Peyer's patch (tissue), 4 donors: ENCODE results near the gene DONSON.

ENCODE experiments used
- POLR2A ChIP-seq, 2 donors: fragments of 450-650 bp; IDR thresholded peaks; one replicate each; pipeline ENCODE4 v1.5.1; 2017; ENCODE audit warnings: antibody characterized with exemption in 2 of 2, mild to moderate bottlenecking in 2 of 2, moderate library complexity in 2 of 2
- TF ChIP-seq, protein P1 (sequence below), 6 experiments: fragments of 450-650 bp in 4 of 6; fragments of 200-600 bp in 2 of 6; sonication (generic) in 1 of 6; IDR thresholded peaks; one replicate each; pipeline ENCODE4 v1.5.1; 2017 to 2019; ENCODE audit warnings: antibody characterized with exemption in 6 of 6, mild to moderate bottlenecking in 3 of 6, moderate library complexity in 1 of 6

- TF ChIP-seq, protein P1, sequence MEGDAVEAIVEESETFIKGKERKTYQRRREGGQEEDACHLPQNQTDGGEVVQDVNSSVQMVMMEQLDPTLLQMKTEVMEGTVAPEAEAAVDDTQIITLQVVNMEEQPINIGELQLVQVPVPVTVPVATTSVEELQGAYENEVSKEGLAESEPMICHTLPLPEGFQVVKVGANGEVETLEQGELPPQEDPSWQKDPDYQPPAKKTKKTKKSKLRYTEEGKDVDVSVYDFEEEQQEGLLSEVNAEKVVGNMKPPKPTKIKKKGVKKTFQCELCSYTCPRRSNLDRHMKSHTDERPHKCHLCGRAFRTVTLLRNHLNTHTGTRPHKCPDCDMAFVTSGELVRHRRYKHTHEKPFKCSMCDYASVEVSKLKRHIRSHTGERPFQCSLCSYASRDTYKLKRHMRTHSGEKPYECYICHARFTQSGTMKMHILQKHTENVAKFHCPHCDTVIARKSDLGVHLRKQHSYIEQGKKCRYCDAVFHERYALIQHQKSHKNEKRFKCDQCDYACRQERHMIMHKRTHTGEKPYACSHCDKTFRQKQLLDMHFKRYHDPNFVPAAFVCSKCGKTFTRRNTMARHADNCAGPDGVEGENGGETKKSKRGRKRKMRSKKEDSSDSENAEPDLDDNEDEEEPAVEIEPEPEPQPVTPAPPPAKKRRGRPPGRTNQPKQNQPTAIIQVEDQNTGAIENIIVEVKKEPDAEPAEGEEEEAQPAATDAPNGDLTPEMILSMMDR (IDR thresholded peaks at IDR 0.05), result no peak
- no peak for TF ChIP-seq POLR2A (IDR thresholded peaks at IDR 0.05)
These were observed 35.4 kb downstream of the DONSON start for GRCh38 chr21:33552999-33553598.
